A549 (cell line): ENCODE results near the gene RBFOX1.

Experiments
- CTCF ChIP-seq: fragments of >200 bp; sonication (Bioruptor Twin); formaldehyde crosslinking; IDR thresholded peaks from 3 replicates; pipeline ENCODE4 v1.5.1; 2016
- EP300 ChIP-seq, 2 experiments: fragments of >200 bp; sonication (Bioruptor Twin); formaldehyde crosslinking; IDR thresholded peaks; 2 replicates in 1 of 2; 3 replicates in 1 of 2; pipeline ENCODE4 v1.6.1; 2016 to 2017
- ESRRA ChIP-seq: fragments of 150-350 bp; IDR thresholded peaks from 2 replicates; pipeline ENCODE4 v1.6.1; 2014; ENCODE audit warnings: mild to moderate bottlenecking, low read length, borderline replicate concordance
- MAZ ChIP-seq: fragments of 150-350 bp; IDR thresholded peaks from 2 replicates; pipeline ENCODE4 v1.6.1; 2014; ENCODE audit warnings: antibody characterized with exemption, low read depth, low read length, borderline replicate concordance
- POLR2A ChIP-seq: IDR thresholded peaks from 2 replicates; pipeline ENCODE4 v1.6.1; 2012; ENCODE audit warnings: mild to moderate bottlenecking, low read length
- POLR2AphosphoS2 ChIP-seq: conservative IDR thresholded peaks from 2 replicates; pipeline ENCODE4 v1.6.1; 2012; ENCODE audit warnings: low read length, improper control_type of control experiment, inconsistent platforms
- RAD21 ChIP-seq, 2 experiments: fragments of >200 bp in 1 of 2; sonication (Bioruptor Twin) in 1 of 2; formaldehyde crosslinking in 1 of 2; IDR thresholded peaks in 1 of 2; conservative IDR thresholded peaks in 1 of 2; 2 replicates in 1 of 2; 3 replicates in 1 of 2; pipeline ENCODE4 v1.6.1; 2012 to 2018; ENCODE audit warnings: inconsistent platforms in 1 of 2
- RCOR1 ChIP-seq: fragments of 150-350 bp; IDR thresholded peaks from 2 replicates; pipeline ENCODE4 v1.6.1; 2014; ENCODE audit warnings: antibody characterized with exemption, low read length, low read depth
- REST ChIP-seq: fragments of 200-600 bp; sonication (generic); IDR thresholded peaks from 2 replicates; pipeline ENCODE4 v1.6.1; 2016; ENCODE audit warnings: antibody characterized with exemption, mild to moderate bottlenecking, moderate library complexity
- RNF2 ChIP-seq: fragments of 200-600 bp; sonication (generic); IDR thresholded peaks from 2 replicates; pipeline ENCODE4 v1.6.1; 2016; ENCODE audit warnings: low read depth, mild to moderate bottlenecking, antibody characterized with exemption, moderate library complexity, borderline replicate concordance
- USF2 ChIP-seq: fragments of 450-650 bp; IDR thresholded peaks from 2 replicates; pipeline ENCODE4 v1.6.1; 2014; ENCODE audit warnings: antibody characterized with exemption
- ZFP36 ChIP-seq: fragments of 450-650 bp; IDR thresholded peaks from 2 replicates; pipeline ENCODE4 v1.6.1; 2014; ENCODE audit warnings: borderline replicate concordance; ENCODE audit not compliant: partially characterized antibody

GRCh38 chr16:7426161-7426560, 93.5 kb downstream of the RBFOX1 start:
- TF ChIP-seq RCOR1 (no peak), CTCF (no peak), MAZ (no peak), POLR2AphosphoS2 (no peak), EP300 (IDR thresholded peaks at IDR 0.05) (no peak), ZFP36 (no peak), RNF2 (no peak), RAD21 (conservative IDR thresholded peaks at IDR 0.05 in 1 of 2, IDR thresholded peaks at IDR 0.05 in 1 of 2) (no peak), ESRRA (no peak), USF2 (no peak), REST (no peak), POLR2A (no peak)
